H1 (cell line): ENCODE data around the gene HLA-DPB1. TPM values are rescaled to one million over a fixed set of nuclear protein-coding genes. Genes with fewer than 3 reads are reported as not detected.

Source experiments
- CTCF ChIA-PET: fragments of 300-600 bp; sonication (Branson Sonifier 250); formaldehyde crosslinking; loops from one replicate; lab custom pipeline; 2021; ENCODE audit not compliant: partially characterized antibody; lab: Charles Lee
- POLR2A ChIA-PET: fragments of 300-600 bp; sonication (Branson Sonifier 250); formaldehyde crosslinking; loops from one replicate; lab custom pipeline; 2021; ENCODE audit warnings: inconsistent platforms; ENCODE audit not compliant: partially characterized antibody; lab: Charles Lee
- DNase-seq, 2 experiments: peaks; one replicate each; pipeline versions ENCODE4 v3.0.0 to v3.0.0-alpha.2; 2010 to 2022; ENCODE audit warnings: low spot score in 2 of 2, low read depth in 1 of 2, mixed read lengths in 1 of 2
- FAIRE-seq: peaks from 2 replicates; lab custom pipeline; 2011; peaks lifted over from hg19 to GRCh38; lab: Jason Lieb, UNC
- H2AFZ ChIP-seq: 2 replicates; pipeline ENCODE4 v1.8.1; 2012; ENCODE audit warnings: low read length, inconsistent platforms
- H2AK5ac ChIP-seq: 2 replicates; pipeline ENCODE4 v1.6.1; 2013; ENCODE audit warnings: low read depth, low read length
- H2BK120ac ChIP-seq: replicated peaks from 2 replicates; pipeline ENCODE3; 2013; ENCODE audit warnings: low read depth, low read length, inconsistent platforms
- H2BK12ac ChIP-seq: 2 replicates; pipeline ENCODE4 v1.6.1; 2013; ENCODE audit warnings: low read depth, low read length
- H2BK15ac ChIP-seq: 2 replicates; pipeline ENCODE4 v1.6.1; 2013; ENCODE audit warnings: low read length
- H2BK20ac ChIP-seq: 2 replicates; pipeline ENCODE4 v1.6.1; 2013; ENCODE audit warnings: low read length
- H2BK5ac ChIP-seq: 2 replicates; pipeline ENCODE4 v1.6.1; 2013; ENCODE audit warnings: low read depth, low read length
- H3K14ac ChIP-seq: 2 replicates; pipeline ENCODE4 v1.6.1; 2013; ENCODE audit warnings: inconsistent platforms; ENCODE audit not compliant: insufficient read length
- H3K18ac ChIP-seq: 2 replicates; pipeline ENCODE4 v1.6.1; 2013; ENCODE audit warnings: low read length; ENCODE audit errors: extremely low read depth
- H3K23ac ChIP-seq: 2 replicates; pipeline ENCODE4 v1.6.1; 2013; ENCODE audit warnings: inconsistent platforms; ENCODE audit not compliant: insufficient read length
- H3K23me2 ChIP-seq: 2 replicates; pipeline ENCODE4 v1.6.1; 2013; ENCODE audit warnings: low read depth, low read length
- H3K27ac ChIP-seq: 2 replicates; pipeline ENCODE4 v1.6.1; 2011; ENCODE audit warnings: low read depth, low read length, inconsistent platforms
- H3K27me3 ChIP-seq, 4 experiments: replicated peaks in 1 of 4; 1 replicate in 1 of 4; 2 replicates in 3 of 4; pipeline versions ENCODE4 v1.6.1 to v1.8.1; 2011 to 2013; ENCODE audit warnings: low read length in 3 of 4, mild to moderate bottlenecking in 3 of 4, inconsistent platforms in 2 of 4, mixed read lengths in 2 of 4, moderate library complexity in 1 of 4; ENCODE audit not compliant: control insufficient read depth in 3 of 4, insufficient read depth in 3 of 4; ENCODE audit errors: extremely low read depth in 1 of 4
- H3K36me3 ChIP-seq, 4 experiments: 2 replicates each; pipeline versions ENCODE4 v1.6.1 to v1.8.1; 2011 to 2013; ENCODE audit warnings: mild to moderate bottlenecking in 4 of 4, low read length in 3 of 4, moderate library complexity in 2 of 4, control low read depth in 1 of 4, inconsistent platforms in 1 of 4; ENCODE audit not compliant: insufficient read depth in 4 of 4, control insufficient read depth in 2 of 4
- H3K4ac ChIP-seq: replicated peaks from 2 replicates; pipeline ENCODE3; 2013; ENCODE audit warnings: low read length, low read depth, mixed read lengths, inconsistent platforms; ENCODE audit not compliant: insufficient read length
- H3K4me1 ChIP-seq, 4 experiments: replicated peaks in 1 of 4; 1 replicate in 1 of 4; 2 replicates in 3 of 4; pipeline versions ENCODE4 v1.6.1 to v1.8.1; 2011 to 2013; ENCODE audit warnings: low read length in 3 of 4, inconsistent platforms in 2 of 4, mixed read lengths in 1 of 4; ENCODE audit not compliant: insufficient read depth in 4 of 4, control insufficient read depth in 3 of 4
- H3K4me2 ChIP-seq, 2 experiments: 2 replicates each; pipeline versions ENCODE4 v1.6.1 to v1.8.1; 2011 to 2013; ENCODE audit warnings: low read depth in 2 of 2, low read length in 2 of 2, control low read depth in 1 of 2, inconsistent platforms in 1 of 2, mild to moderate bottlenecking in 1 of 2; ENCODE audit not compliant: insufficient read depth in 1 of 2
- H3K4me3 ChIP-seq, 4 experiments: fragments of 200-600, 300-600 bp in 1 of 4; sonication (generic), shearing (Covaris generic), sonication (Bioruptor Twin) in 1 of 4; 2 replicates each; pipeline versions ENCODE4 v1.5.1 to v1.8.1; 2011 to 2016; ENCODE audit warnings: low read length in 4 of 4, low read depth in 3 of 4, control low read depth in 2 of 4, inconsistent platforms in 2 of 4, mild to moderate bottlenecking in 2 of 4, mixed read lengths in 1 of 4, moderate library complexity in 1 of 4; ENCODE audit not compliant: insufficient read depth in 2 of 4; ENCODE audit errors: extremely low read depth in 1 of 4
- H3K56ac ChIP-seq: replicated peaks from 2 replicates; pipeline ENCODE3; 2013; ENCODE audit warnings: low read depth, mild to moderate bottlenecking, mixed read lengths, low read length, inconsistent platforms; ENCODE audit not compliant: insufficient read length
- H3K79me1 ChIP-seq: 2 replicates; pipeline ENCODE4 v1.6.1; 2013; ENCODE audit warnings: low read depth, low read length, control low read depth
- H3K79me2 ChIP-seq, 2 experiments: 2 replicates each; pipeline versions ENCODE4 v1.6.1 to v1.8.1; 2012 to 2013; ENCODE audit warnings: low read length in 2 of 2, mild to moderate bottlenecking in 2 of 2, inconsistent platforms in 1 of 2; ENCODE audit not compliant: insufficient read depth in 2 of 2, control insufficient read depth in 1 of 2
- H3K9ac ChIP-seq, 4 experiments: replicated peaks in 1 of 4; 1 replicate in 1 of 4; 2 replicates in 3 of 4; pipeline versions ENCODE4 v1.6.1 to v1.8.1; 2011 to 2013; ENCODE audit warnings: low read depth in 3 of 4, low read length in 3 of 4, control low read depth in 2 of 4, mild to moderate bottlenecking in 2 of 4, moderate library complexity in 2 of 4, inconsistent platforms in 1 of 4; ENCODE audit errors: extremely low read depth in 1 of 4
- H3K9me3 ChIP-seq, 2 experiments: 2 replicates each; pipeline versions ENCODE4 v1.6.1 to v1.8.1; 2012 to 2013; ENCODE audit warnings: mild to moderate bottlenecking in 2 of 2, moderate library complexity in 2 of 2, control low read depth in 1 of 2, inconsistent platforms in 1 of 2, low read depth in 1 of 2, low read length in 1 of 2, mixed read lengths in 1 of 2; ENCODE audit not compliant: insufficient read depth in 2 of 2
- H4K20me1 ChIP-seq, 2 experiments: replicated peaks in 1 of 2; 2 replicates each; pipeline versions ENCODE3 to v1.8.1; 2011 to 2013; ENCODE audit warnings: inconsistent platforms in 2 of 2, low read length in 2 of 2, mild to moderate bottlenecking in 1 of 2; ENCODE audit not compliant: insufficient read depth in 2 of 2, control insufficient read depth in 1 of 2
- H4K5ac ChIP-seq: 2 replicates; pipeline ENCODE4 v1.6.1; 2013; ENCODE audit warnings: low read length, low read depth, mixed read lengths, inconsistent platforms; ENCODE audit not compliant: insufficient read length
- H4K8ac ChIP-seq: 2 replicates; pipeline ENCODE4 v1.8.0; 2013; ENCODE audit warnings: mild to moderate bottlenecking, moderate library complexity, low read length, inconsistent platforms; ENCODE audit not compliant: insufficient read depth; ENCODE audit errors: extremely low read depth
- H4K91ac ChIP-seq: replicated peaks from 2 replicates; pipeline ENCODE3; 2013; ENCODE audit warnings: low read length, mixed read lengths, inconsistent platforms; ENCODE audit not compliant: insufficient read length
- CTCF ChIP-seq, 3 experiments: IDR thresholded peaks; 1 replicate in 2 of 3; 2 replicates in 1 of 3; pipeline versions ENCODE4 v1.5.1 to v1.6.1; 2011; ENCODE audit warnings: low read length in 3 of 3, mild to moderate bottlenecking in 3 of 3, inconsistent platforms in 2 of 3, low read depth in 1 of 3, moderate library complexity in 1 of 3; ENCODE audit not compliant: insufficient read depth in 1 of 3; ENCODE audit errors: control extremely low read depth in 1 of 3
- SUZ12 ChIP-seq: fragments of 200-600 bp; sonication (generic); IDR thresholded peaks from 2 replicates; pipeline ENCODE4 v1.6.1; 2012; ENCODE audit warnings: mild to moderate bottlenecking, inconsistent platforms, low read length, moderate library complexity, mixed read lengths
- WGBS, 2 experiments: shearing (Covaris generic) in 1 of 2; methylation state at CpG; one replicate each; pipeline versions ENCODE4 v1.1.6 to v1.1.7; 2013 to 2015; ENCODE audit warnings: low lambda C conversion rate in 2 of 2, mixed read lengths in 2 of 2, inconsistent platforms in 1 of 2, low coverage in 1 of 2, missing lambda C conversion rate in 1 of 2; ENCODE audit not compliant: insufficient replicate concordance in 2 of 2, insufficient coverage in 1 of 2, insufficient read length in 1 of 2; ENCODE audit errors: extremely low coverage in 1 of 2, missing lambda C conversion rate in 1 of 2; 5-methylcytosine and 5-hydroxymethylcytosine counted together
- polyA plus RNA-seq, 7 experiments: library from polyadenylated mRNA; depleted of rRNA in 3 of 7; stranded (reverse) in 5 of 7; unstranded in 2 of 7; fragments of >200 nt in 5 of 7; fragments of 200-250 nt in 2 of 7; gene quantifications; 1 replicate in 5 of 7; 2 replicates in 1 of 7; 4 replicates in 1 of 7; pipeline versions ENCODE4 v1.2.1 to v1.2.3, GENCODE V29; 2011 to 2013; ENCODE audit warnings: missing spikeins in 2 of 7, mixed read lengths in 2 of 7
- total RNA-seq: library from RNA; stranded (reverse); fragmentation: NEBNext Ultra II Directional; extraction: Animal tissue kit (Norgen Biotek cat#: 25700); gene quantifications from 2 replicates; pipeline ENCODE4 v1.2.1, GENCODE V29; 2021

HLA-DPB1 gene
- total and polyA plus RNA-seq, 2 of the 8 experiments (the other 6 are each of a cell fraction or from before 2014, with no cell fraction given), result 32.3 to 58.8 TPM

GRCh38 chr6:33069021-33069738 is 6.6 kb upstream of the HLA-DPB1 start:
- no peaks in the 10 kb centered on the region for H3K9me3 ChIP-seq
- no peak overlapping the region for H3K4me2 ChIP-seq
- no peak overlapping the region for H2BK120ac ChIP-seq
- ChIA-PET CTCF (interaction anchor here (0.7 to 1.8 kb wide), 3 partner anchors 11 to 19 kb away, joined by 3 to 9 read pairs (median 4); no protein-coding TSS in a partner anchor), POLR2A (no interaction called here)
- H3K79me2 ChIP-seq, result no peaks in the 10 kb centered on the region
- H2BK15ac ChIP-seq, result no peak overlapping the region
- H3K4ac ChIP-seq, result no peak overlapping the region
- no peak overlapping the region for H3K18ac ChIP-seq
- no peak overlapping the region for H2AFZ ChIP-seq
- no peak overlapping the region for H3K14ac ChIP-seq
- no peaks in the 10 kb centered on the region for H4K20me1 ChIP-seq
- H3K36me3 ChIP-seq, result no peaks in the 10 kb centered on the region
- no peaks in the 10 kb centered on the region; a peak in 1 of 7 replicates for H3K4me1 ChIP-seq
- no peak overlapping the region for H2BK12ac ChIP-seq
- H3K56ac ChIP-seq, result no peak overlapping the region
- H2BK5ac ChIP-seq, result no peak overlapping the region
- H3K79me1 ChIP-seq, result no peaks in the 10 kb centered on the region
- H4K91ac ChIP-seq, result no peak overlapping the region
- no peak overlapping the region for H4K5ac ChIP-seq
- no peak overlapping the region for H3K27ac ChIP-seq
- no peaks in the 10 kb centered on the region for H3K23me2 ChIP-seq
- no peak for DNase-seq
- H3K23ac ChIP-seq, result no peak overlapping the region
- no peak overlapping the region for H3K4me3 ChIP-seq
- no peak overlapping the region for H3K9ac ChIP-seq
- 91% methylated on average over 10 of the region's 10 CpGs; no CpG with 5 or more reads in 1 of the 2 experiments for WGBS, 2 experiments
- H2AK5ac ChIP-seq, result no peak overlapping the region
- no peak overlapping the region for H2BK20ac ChIP-seq
- peak in 2 of 3 experiments; percentile 22 to 32; a peak in 2 of 4 replicates for TF ChIP-seq CTCF (IDR thresholded peaks at IDR 0.05; ENCODE audit: control extremely low read depth in 1 of 3, insufficient read depth in 1 of 3, low read depth in 1 of 3, low read length in 3 of 3)
- no peak for TF ChIP-seq SUZ12
- H4K8ac ChIP-seq, result no peak overlapping the region
- no peaks in the 10 kb centered on the region for H3K27me3 ChIP-seq
- no peak for FAIRE-seq
